Measurements from ENCODE around the gene SAFB. TPM values are rescaled to one million over a fixed set of nuclear protein-coding genes. Genes with fewer than 3 reads are reported as not detected.

The SAFB gene
- total and polyA plus RNA-seq, 2 of the 4 experiments (the other 2 are of a cell fraction) = 18.5 to 41.2 TPM

DNA sequence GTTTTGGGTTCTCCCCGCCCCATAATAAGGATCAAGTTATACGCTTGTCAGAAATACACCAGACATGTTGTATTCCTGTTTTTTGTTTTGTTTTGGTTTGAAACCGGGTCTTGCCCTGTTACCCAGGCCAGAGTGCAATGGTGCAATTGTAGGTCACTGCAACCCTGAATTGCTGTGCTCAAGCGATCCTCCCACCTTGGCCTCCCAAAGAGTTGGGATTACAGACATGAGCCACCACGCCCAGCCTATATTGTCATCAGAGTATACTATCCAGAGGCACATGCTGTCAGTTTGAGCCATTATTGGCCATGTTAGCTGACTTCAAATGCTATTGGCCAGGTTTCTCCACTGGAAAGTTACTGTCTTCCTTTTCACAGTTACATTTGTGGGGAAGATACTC, 9.8 kb downstream of the SAFB start:
- Histone ChIP-seq H3K23ac (ENCODE audit: low read depth, low read length) (0 out of 2 replicates have a peak overlapping the region, but pooled peaks have one; percentile 24), H3K27me3 (ENCODE audit: control insufficient read depth, insufficient read depth, low read length) (no peaks in the 10 kb centered on the region), H2AK5ac (ENCODE audit: low read depth, low read length) (no peak overlapping the region), H2AFZ (replicated peaks; ENCODE audit: low read length, poor library complexity) (no peak overlapping the region), H3K18ac (ENCODE audit: low read depth, low read length) (no peak overlapping the region), H3K4me2 (ENCODE audit: low read depth, low read length) (no peak overlapping the region), H2AK9ac (replicated peaks; ENCODE audit: low read depth, low read length, poor library complexity) (no peak overlapping the region), H3K27ac (ENCODE audit: insufficient read depth, low read length) (peak overlapping the region; percentile 15; the same call in 1 of the 2 replicates), H2BK120ac (ENCODE audit: low read depth, low read length) (no peak overlapping the region), H2BK20ac (ENCODE audit: low read depth, low read length) (no peak overlapping the region), H3K9me3 (ENCODE audit: control insufficient read depth, insufficient read depth, low read length) (no peaks in the 10 kb centered on the region), H3K36me3 (ENCODE audit: control insufficient read depth, insufficient read depth, low read length) (peaks cover 16% of the 10 kb centered on the region), H4K91ac (ENCODE audit: insufficient read depth, low read depth, low read length) (no peak overlapping the region), H4K8ac (ENCODE audit: low read depth in 2 of 2, low read length in 2 of 2) (no peak overlapping the region), H4K5ac (ENCODE audit: low read depth, low read length) (no peak overlapping the region), H3K79me1 (ENCODE audit: low read depth in 1 of 2, low read length in 2 of 2) (peaks cover 6 to 71% of the 10 kb centered on the region in 2 experiments; a peak in 3 of 4 replicates), H3K9ac (ENCODE audit: low read depth, low read length) (no peak overlapping the region), H2BK5ac (ENCODE audit: low read depth, low read length, poor library complexity, severe bottlenecking) (no peak overlapping the region), H3K4me1 (ENCODE audit: control insufficient read depth, insufficient read depth, low read length) (peaks cover 16% of the 10 kb centered on the region), H3K9me1 (ENCODE audit: insufficient read depth, low read length) (peaks cover 12% of the 10 kb centered on the region), H3K4me3 (ENCODE audit: insufficient read depth, low read depth, low read length) (no peak overlapping the region), H2BK15ac (ENCODE audit: low read depth, low read length) (no peak overlapping the region), H3K4ac (ENCODE audit: low read depth, low read length) (no peak overlapping the region), H4K20me1 (ENCODE audit: insufficient read depth, low read length) (peaks cover 92% of the 10 kb centered on the region), H3K56ac (ENCODE audit: extremely low read depth, insufficient read depth, low read length) (no peak overlapping the region), H3K14ac (replicated peaks; ENCODE audit: low read depth, low read length) (no peak overlapping the region)
- ATAC-seq (ENCODE audit: low read depth) (no peak), DNase-seq (no peak)
- in situ Hi-C loops (cut with MboI; ENCODE audit: low sequenced_read_pairs) = no loop called here
- WGBS, 2 experiments (ENCODE audit: extremely low coverage in 2 of 2, insufficient read length in 1 of 2) = 100% methylated on average over 1 of the region's 5 CpGs; no CpG with 5 or more reads in 1 of the 2 experiments
- POLR2A ChIA-PET (ENCODE audit: unreplicated experiment) = no interaction called here
- CTCF ChIA-PET = no interaction called here
- TF ChIP-seq MXI1 (IDR thresholded peaks at IDR 0.05; ENCODE audit: borderline replicate concordance, low read depth, low read length) (no peak), RFX5 (IDR thresholded peaks at IDR 0.05; ENCODE audit: low read depth, low read length) (no peak), MAFK (IDR thresholded peaks at IDR 0.05; ENCODE audit: low read depth, low read length) (no peak), SMC3 (IDR thresholded peaks at IDR 0.05; ENCODE audit: low read depth, low read length) (no peak), NFE2L2 (IDR thresholded peaks at IDR 0.05; ENCODE audit: low read depth, low read length) (no peak), CHD1 (IDR thresholded peaks at IDR 0.05; ENCODE audit: low read depth, low read length) (no peak), FOS (IDR thresholded peaks at IDR 0.05; ENCODE audit: low read depth, low read length) (no peak), CEBPB (IDR thresholded peaks at IDR 0.05; ENCODE audit: low read depth, low read length) (no peak), MAZ (IDR thresholded peaks at IDR 0.05; ENCODE audit: borderline replicate concordance, low read depth, low read length) (no peak), RCOR1 (IDR thresholded peaks at IDR 0.05; ENCODE audit: insufficient replicate concordance, low read length) (no peak), BHLHE40 (IDR thresholded peaks at IDR 0.05; ENCODE audit: low read depth, low read length) (no peak), POLR2A (IDR thresholded peaks at IDR 0.05; ENCODE audit: low read depth, low read length) (no peak), RAD21 (IDR thresholded peaks at IDR 0.05; ENCODE audit: low read length) (no peak)
- TF ChIP-seq, protein P1, sequence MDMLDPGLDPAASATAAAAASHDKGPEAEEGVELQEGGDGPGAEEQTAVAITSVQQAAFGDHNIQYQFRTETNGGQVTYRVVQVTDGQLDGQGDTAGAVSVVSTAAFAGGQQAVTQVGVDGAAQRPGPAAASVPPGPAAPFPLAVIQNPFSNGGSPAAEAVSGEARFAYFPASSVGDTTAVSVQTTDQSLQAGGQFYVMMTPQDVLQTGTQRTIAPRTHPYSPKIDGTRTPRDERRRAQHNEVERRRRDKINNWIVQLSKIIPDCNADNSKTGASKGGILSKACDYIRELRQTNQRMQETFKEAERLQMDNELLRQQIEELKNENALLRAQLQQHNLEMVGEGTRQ (IDR thresholded peaks at IDR 0.05; ENCODE audit: low read depth, low read length) = no peak
- TF ChIP-seq, protein P2, sequence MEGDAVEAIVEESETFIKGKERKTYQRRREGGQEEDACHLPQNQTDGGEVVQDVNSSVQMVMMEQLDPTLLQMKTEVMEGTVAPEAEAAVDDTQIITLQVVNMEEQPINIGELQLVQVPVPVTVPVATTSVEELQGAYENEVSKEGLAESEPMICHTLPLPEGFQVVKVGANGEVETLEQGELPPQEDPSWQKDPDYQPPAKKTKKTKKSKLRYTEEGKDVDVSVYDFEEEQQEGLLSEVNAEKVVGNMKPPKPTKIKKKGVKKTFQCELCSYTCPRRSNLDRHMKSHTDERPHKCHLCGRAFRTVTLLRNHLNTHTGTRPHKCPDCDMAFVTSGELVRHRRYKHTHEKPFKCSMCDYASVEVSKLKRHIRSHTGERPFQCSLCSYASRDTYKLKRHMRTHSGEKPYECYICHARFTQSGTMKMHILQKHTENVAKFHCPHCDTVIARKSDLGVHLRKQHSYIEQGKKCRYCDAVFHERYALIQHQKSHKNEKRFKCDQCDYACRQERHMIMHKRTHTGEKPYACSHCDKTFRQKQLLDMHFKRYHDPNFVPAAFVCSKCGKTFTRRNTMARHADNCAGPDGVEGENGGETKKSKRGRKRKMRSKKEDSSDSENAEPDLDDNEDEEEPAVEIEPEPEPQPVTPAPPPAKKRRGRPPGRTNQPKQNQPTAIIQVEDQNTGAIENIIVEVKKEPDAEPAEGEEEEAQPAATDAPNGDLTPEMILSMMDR (conservative IDR thresholded peaks at IDR 0.05; ENCODE audit: low read depth, low read length) = no peak
- TF ChIP-seq, protein P3, sequence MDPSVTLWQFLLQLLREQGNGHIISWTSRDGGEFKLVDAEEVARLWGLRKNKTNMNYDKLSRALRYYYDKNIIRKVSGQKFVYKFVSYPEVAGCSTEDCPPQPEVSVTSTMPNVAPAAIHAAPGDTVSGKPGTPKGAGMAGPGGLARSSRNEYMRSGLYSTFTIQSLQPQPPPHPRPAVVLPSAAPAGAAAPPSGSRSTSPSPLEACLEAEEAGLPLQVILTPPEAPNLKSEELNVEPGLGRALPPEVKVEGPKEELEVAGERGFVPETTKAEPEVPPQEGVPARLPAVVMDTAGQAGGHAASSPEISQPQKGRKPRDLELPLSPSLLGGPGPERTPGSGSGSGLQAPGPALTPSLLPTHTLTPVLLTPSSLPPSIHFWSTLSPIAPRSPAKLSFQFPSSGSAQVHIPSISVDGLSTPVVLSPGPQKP (IDR thresholded peaks at IDR 0.05; ENCODE audit: borderline replicate concordance, low read depth, low read length) = no peak
- no TSS peak for BruUV-seq (replicated peaks)
- dilution Hi-C loops (cut with HindIII; ENCODE audit: low sequenced_read_pairs, unreplicated experiment) = no loop called here
- intact Hi-C loops (cut with micrococcal nuclease) = no loop called here
